DOHH2 (cell line): ENCODE results near the gene SPATA18.

Source experiments
- CTCF ChIP-seq: fragments of 200-600 bp; sonication (generic); IDR thresholded peaks from one replicate; pipeline ENCODE4 v1.5.1; 2014; ENCODE audit warnings: antibody characterized with exemption, mild to moderate bottlenecking, low read depth, low read length; ENCODE audit not compliant: poor library complexity, severe bottlenecking
- EZH2phosphoT487 ChIP-seq: fragments of 200-600 bp; sonication (generic); IDR thresholded peaks from 2 replicates; pipeline ENCODE4 v1.6.1; 2017; ENCODE audit warnings: borderline replicate concordance, mild to moderate bottlenecking, antibody characterized with exemption, low read length, moderate library complexity, mixed read lengths

GRCh38 chr4:52126226-52126625 lies 75.1 kb downstream of the SPATA18 start:
- TF ChIP-seq CTCF: no peak
- no peak for TF ChIP-seq EZH2phosphoT487
